HG03097 (cell line): ENCODE data around the gene SLC12A5.

Experiments
- ATAC-seq: cut with Tn5 transposase; IDR thresholded peaks from one replicate; pipeline ENCODE4 v1.9.1; 2021; ENCODE audit not compliant: unreplicated experiment, low FRiP score

The SLC12A5 gene

DNA sequence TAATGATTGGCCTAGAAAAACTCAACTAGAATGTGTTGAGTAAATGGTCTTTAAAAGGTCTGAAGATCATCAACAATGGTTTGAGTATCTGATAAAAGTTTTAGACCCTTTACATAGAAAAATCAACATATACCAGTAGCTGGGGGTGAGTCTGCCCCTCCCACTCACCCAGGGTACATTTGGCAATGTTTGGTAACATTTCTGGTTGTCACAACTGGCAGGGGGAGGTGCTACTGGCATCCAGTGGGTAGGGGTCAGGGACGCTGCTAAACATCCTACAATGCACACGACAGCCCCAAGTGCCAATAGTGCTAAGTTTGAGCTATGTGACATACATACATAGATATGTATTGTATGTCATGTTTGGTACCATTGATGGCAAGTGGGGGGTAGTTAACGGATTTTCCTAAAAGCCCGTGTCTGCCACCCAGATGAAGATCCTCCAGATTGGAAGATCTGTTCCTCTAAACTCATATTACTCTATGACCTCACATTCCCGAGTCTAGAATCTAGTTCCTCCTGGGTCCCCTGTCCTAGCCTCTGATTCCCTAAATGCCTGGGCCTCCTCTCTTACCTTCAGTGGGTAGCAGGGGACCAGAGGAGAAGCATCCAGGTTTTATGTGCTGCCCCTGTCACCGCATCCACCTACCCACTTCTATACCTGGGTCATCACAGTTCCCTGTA, 22.9 kb upstream of the SLC12A5 start:
- no peak for ATAC-seq

DNA sequence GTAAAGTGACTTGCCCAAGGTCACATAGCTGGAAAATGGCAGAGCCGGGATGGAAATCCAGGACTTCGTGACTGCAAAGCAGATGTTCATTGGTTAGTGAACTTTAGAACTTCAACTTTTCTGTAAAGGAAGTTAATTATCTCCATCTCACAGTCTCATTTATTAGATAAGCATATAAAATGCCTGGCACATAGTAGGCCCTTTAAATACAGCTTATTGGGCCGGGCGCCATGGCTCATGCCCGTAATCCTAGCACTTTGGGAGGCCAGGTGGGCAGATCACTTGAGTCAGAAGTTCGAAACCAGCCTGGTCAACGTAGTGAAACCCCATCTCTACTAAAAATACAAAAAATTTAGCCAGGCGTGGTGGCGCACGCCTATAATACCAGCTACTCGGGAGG, 22.1 kb upstream of the SLC12A5 start:
- ATAC-seq: no peak

DNA sequence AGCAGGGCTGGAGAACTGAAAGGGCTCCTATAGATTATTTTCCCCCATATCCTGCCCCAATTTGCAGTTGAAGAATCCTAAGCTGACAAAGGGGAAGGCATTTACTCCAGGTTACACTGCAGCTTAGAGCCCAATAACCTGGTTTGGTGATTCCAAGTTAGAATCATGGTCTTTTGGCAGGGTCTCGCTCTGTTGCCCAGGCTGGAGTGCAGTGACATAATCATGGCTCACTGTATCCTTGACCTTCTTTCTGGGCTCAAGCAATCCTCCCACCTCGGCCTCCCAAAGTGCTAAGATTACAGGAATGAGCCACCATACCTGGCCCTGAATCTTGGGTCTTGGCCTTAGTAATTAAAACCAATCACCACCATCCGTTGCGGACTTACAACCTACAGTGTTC, 21.3 kb upstream of the SLC12A5 start:
- no peak for ATAC-seq

DNA sequence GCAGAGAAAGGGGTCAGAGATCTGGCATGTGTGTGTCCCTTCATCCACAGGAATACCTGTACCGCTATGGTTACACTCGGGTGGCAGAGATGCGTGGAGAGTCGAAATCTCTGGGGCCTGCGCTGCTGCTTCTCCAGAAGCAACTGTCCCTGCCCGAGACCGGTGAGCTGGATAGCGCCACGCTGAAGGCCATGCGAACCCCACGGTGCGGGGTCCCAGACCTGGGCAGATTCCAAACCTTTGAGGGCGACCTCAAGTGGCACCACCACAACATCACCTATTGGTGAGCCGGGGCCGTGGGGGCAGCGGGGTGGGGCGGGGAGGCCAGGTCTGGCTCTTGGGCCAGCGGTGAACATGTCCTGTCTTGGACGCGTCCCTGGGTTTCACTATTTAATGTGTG, 19.2 kb upstream of the SLC12A5 start:
- no peak for ATAC-seq

DNA sequence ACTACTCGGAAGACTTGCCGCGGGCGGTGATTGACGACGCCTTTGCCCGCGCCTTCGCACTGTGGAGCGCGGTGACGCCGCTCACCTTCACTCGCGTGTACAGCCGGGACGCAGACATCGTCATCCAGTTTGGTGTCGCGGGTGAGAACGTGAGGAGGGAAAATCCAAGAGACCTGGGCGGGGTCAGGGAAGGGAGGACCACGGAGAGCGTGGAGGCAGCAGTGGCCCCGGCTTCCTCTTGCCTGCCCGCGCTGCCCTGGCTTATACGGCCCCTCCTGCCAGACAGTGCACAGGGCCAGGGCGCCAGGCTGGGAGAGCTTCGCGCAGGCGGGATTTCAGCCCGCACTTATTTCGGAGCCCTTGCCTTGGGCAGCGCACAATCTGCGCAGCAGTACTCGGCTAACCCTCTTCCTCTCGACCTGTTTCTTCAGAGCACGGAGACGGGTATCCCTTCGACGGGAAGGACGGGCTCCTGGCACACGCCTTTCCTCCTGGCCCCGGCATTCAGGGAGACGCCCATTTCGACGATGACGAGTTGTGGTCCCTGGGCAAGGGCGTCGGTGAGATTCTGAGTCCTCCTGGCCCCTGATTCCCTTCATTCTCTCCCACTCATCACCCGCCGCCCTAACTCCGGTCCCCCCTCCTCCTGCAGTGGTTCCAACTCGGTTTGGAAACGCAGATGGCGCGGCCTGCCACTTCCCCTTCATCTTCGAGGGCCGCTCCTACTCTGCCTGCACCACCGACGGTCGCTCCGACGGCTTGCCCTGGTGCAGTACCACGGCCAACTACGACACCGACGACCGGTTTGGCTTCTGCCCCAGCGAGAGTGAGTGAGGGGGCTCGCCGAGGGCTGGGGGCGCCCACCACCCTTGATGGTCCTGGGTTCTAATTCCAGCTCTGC, 18.3 kb upstream of the SLC12A5 start:
- no peak for ATAC-seq

DNA sequence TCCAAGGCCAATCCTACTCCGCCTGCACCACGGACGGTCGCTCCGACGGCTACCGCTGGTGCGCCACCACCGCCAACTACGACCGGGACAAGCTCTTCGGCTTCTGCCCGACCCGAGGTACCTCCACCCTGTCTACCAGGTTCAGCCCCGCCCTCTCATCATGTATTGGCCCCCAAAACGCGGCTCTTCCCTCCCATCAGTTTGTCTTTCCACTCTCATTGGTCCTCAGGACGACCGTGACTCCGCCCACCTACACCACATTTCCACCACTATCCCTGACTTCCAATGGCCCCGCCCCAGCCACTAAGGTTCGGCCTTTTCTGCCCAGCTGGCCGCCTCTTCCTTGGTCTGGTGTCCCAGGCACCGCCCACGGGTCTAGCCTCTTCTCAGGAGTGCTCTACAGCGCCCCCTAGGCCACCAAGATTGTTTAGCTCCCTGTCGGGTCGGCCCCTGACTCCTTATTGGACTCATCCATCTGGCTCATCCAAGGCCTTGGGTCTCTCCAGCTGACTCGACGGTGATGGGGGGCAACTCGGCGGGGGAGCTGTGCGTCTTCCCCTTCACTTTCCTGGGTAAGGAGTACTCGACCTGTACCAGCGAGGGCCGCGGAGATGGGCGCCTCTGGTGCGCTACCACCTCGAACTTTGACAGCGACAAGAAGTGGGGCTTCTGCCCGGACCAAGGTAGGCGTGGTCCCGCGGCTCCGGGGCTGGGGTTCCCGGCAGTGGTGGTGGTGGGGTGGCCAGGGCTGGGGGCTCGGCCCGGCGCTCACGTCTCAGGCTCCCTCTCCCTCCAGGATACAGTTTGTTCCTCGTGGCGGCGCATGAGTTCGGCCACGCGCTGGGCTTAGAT, 17.2 kb upstream of the SLC12A5 start:
- no peak for ATAC-seq

DNA sequence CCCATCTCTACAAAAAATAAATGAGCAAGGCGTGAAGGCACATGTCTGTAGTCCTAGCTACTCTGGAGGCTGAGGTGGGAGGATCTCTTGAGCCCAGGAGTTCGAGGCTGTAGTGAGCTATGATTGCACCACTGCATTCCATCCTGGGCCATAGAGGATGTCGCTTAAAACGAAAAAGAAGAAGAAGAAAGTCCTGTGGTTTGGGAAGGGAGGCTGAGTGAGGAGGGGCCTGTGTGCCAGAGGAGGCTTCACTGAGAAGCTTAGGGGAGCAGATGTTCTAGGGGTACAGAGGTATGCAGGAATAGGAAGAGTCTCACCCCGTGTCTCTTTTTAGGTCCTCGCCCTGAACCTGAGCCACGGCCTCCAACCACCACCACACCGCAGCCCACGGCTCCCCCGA, 16.1 kb upstream of the SLC12A5 start:
- ATAC-seq: no peak

DNA sequence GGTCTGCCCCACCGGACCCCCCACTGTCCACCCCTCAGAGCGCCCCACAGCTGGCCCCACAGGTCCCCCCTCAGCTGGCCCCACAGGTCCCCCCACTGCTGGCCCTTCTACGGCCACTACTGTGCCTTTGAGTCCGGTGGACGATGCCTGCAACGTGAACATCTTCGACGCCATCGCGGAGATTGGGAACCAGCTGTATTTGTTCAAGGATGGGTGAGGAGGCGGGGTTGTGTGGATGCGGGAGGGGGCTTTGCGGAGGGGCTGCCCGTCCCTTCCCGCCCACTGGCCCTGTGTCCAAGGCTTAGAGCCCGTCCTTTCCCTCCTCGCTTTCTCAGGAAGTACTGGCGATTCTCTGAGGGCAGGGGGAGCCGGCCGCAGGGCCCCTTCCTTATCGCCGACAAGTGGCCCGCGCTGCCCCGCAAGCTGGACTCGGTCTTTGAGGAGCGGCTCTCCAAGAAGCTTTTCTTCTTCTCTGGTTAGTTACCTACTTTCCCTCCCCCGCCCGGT, 15.6 kb upstream of the SLC12A5 start:
- no peak for ATAC-seq

DNA sequence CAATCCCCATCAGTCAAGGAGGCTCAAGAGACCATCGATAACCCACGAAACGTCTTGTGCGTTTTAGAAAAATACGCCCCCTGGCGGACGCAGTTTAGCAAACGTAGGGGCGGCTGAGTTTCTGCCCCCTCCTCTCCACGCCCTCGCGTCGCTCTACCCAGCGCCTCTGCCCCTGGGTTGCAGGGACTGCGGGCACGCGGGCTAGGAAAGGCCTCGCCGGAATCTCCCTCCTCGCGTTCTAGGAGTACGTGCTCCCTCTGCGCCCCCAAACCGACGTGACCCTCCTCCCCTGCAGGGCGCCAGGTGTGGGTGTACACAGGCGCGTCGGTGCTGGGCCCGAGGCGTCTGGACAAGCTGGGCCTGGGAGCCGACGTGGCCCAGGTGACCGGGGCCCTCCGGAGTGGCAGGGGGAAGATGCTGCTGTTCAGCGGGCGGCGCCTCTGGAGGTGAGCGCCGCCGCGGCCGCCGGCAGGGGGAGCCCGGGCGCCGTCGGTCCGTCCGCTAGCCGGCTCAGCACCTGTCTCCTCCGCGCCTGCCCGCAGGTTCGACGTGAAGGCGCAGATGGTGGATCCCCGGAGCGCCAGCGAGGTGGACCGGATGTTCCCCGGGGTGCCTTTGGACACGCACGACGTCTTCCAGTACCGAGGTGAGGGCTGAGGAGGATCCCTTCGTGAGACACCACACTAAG, 15.0 kb upstream of the SLC12A5 start:
- peak; percentile 64 for ATAC-seq

DNA sequence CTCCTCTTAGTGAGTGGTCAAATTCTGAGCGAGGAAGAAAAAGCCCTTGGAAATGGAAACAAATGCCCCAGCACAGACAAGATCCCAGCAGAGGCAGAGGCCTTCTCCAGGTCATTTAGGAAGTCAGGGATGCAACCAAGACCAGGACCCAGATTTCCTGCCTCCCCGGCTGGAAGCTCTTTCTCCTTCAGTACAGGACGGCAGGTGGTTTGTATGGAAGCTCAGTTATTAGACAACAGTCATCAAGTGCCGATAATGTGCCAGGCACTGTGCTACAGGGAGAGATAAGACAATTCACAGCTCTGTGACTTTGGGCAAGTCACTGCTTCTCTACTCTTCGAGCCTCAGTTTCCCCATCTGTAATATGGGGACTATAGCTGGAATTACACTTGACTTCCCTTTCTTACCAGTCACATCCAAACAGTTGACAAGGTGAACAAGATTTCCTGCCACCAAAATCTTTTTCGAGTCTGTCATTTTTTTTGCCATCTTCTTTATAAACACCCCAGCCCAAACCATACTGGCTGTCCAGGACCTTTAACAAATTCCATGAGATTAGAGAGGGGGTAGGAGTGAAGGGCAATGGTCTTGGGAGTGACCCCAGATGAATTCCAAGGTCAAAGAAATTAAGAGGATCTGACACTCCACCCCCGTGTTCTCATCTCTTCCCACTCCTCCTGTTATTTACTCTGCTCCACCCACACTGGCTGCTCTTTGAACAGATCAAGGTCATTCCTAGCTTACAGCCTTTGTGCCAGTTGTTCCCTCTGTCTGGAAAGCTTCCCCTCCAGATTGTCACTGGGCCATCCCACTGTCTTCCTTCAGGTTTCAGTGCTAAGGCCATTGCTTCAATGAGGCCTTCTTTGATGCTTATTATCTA, 14.3 kb upstream of the SLC12A5 start:
- no peak for ATAC-seq

DNA sequence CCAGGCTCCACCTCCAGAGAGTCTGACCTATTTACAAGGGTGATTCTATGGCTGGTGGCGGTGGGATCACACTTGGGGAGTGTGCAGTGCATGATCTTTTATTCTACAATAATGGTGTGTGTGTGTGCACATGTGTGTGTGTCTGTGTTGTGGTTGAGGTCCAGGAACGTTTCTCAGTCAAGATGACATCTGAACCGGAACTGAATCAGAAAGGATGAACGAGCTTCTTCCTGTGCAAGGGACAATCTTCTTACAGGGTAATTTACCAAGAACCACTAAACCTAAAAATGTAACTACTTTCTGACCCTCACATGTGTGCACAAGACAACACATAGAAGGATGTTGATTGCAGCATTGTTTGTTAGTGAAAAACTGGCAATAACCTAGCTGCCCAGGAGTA, 11.7 kb upstream of the SLC12A5 start:
- no peak for ATAC-seq

DNA sequence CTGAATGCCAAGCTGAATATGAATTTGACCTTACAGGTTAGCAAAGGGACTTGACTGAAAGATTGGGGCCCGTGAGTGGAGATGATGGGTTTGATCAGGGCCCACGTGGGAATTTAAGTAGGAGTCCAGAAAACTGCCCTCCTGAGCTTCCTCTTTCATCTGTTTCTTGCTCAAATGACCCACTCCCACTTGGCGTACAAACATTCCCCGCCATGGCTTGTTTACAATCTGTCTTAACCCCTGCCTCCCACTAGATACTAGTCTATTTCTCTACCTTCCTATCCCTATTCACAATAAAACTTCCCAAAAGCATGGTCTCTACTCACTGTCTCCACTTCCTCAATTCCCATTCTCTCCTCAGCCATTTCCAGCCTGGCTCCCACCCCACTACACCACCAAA, 10.9 kb upstream of the SLC12A5 start:
- ATAC-seq: no peak

DNA sequence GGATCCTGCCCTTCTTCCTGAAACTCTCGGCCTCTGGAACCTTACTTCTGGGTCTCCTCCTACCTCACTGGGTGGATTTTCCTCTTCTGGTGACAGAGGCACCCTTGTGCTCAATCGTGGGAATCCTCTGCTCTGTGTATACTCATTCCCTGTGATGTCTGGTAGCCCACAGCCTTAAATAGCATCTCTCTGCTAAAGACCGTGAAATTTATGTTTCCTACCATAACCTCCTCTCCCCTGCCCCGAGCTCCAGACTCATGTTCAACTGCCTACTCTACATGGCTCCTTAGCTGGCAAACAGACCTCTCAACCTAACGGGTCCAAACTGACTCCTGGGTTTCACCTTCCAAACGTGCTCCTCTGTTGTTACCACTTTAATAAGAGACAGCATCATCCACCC, 10.4 kb upstream of the SLC12A5 start:
- no peak for ATAC-seq

DNA sequence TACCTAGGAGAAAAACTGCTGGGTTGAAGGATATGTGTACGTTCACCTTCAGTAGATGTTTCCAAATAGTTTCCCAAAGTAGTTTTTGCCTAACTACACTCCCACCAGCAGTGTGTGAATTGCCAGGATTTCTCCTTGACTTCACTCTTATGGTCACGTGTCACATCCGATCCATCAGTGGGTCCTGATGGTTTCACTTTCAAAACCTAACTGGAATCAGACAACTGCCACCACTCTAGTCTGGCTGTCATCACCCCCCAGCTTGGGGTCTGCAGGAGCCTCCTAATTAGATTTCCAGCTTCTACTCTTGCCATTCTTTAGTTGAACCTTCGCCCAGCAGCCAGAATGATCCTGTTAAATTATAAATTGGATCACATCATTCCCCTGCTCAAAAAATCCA, 8.5 kb upstream of the SLC12A5 start:
- ATAC-seq: no peak

DNA sequence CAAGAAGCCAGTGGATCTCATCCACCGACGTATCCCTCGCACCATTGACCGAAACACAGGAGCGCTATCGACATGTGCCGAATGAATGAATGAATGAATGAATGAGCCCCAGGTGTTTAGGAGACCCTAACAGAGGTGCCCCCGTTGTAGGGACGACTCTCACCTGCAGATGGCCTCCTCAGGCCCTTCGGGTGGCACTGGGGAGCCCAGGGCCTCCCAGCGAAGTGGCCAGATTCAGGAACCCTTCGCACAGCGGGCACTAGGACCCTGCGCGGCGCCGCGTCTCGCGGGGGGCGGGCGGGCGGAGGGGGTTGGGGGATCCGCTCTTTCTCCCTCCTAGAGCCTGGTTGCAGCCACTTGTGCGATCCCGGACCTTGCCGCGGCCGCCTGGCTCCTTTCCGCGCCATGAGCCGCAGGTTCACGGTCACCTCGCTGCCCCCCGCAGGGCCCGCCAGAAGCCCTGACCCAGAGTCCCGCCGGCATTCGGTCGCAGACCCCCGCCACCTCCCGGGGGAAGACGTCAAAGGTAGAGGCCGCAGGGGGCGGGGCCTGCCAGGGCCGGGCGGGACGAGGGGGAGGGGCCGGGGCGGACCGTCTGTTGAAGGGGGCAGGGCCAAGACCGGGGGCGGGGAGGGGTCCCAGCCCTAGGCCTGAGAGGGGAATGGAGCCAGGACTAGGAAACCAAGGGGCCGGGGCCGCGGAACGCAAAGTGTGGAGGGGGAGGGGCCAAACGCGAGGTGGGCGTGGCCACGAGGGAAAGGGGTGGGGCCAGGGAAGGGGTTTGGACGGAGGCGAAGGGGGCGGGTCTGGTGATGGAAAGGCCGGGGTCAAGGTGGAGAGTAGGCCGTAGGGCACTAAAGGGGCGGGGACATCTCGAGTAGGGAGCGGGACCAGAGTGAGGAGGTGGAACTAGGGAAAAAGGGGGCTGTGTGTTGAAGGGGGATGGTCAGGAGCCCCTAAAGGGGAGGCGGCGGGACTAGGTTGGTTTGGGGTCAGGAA, 7.4 kb upstream of the SLC12A5 start:
- no peak for ATAC-seq

DNA sequence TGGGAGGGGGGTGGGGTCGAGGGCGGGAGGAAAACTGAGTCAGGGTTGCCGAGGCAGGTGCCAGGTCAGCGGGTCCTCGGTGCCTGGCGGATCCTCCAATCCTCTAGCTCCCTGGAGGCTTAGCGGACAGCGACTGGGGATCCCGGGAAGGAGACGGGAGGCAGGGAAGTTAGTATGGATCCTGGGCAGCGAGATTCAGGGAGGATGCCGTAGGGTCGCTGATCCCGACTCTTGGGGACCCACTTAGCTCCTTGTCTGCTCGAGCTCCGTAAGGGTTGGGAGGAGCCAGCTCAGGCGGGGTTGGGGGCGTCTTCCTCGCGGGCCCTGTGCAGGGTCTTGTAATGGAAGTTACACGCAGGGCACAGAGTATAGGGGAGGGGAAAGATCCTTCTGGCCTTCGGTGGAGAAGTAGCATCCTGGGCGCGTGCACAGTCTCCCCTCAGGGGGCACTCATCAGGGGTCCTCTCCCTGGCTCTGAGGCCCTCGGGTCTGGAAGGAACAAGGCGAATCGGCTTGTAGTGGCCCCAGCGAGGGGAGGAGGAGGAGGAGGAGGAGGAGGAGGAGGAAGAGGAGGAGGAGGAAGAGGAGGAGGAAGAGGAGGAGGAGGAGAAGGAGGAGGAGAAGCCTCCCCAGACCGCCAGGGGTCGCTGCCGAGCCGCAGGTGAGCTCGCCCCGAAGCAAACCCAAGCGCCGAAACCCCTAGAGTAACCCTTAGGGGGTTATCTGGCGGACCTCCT, 6.4 kb upstream of the SLC12A5 start:
- ATAC-seq: no peak

DNA sequence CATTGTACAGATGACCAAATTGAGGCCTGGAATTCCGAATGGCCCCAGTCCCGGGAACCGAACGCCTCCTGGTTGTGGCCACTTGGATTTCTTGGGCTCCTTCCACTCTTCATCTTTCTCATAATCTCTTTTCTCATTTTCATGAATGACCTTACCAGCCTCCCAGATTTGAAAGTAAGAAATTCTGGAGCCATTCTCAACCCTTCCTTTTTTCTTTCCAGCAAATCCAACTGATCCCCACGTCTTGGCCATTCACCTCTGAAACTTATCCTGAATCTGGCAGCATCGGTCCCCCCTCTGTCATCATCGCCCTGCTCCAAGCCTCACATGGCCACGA, 5.9 kb upstream of the SLC12A5 start:
- ATAC-seq: no peak

DNA sequence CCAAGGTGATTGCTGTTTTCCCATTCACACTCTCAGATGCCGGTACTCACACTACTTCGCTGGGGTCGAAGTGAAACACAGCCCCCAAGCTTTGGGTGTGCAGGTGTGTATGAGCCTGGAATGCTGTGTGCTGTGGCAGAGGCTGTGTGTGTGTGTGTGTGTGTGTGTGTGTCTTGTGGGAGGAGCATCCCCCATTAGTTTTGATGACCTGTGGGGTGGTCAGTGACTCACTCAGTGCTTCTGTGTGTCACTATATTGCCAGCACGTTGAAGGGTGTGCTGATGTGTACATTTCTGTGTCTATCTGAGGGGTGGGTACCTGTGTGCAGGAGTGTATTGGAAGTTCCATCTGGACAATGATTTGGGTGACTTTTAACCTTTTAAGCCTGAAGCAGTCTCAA, 5.0 kb upstream of the SLC12A5 start:
- no peak for ATAC-seq
